HepG2 (cell line): ENCODE results near the gene PRDM15. TPM values are rescaled to one million over a fixed set of nuclear protein-coding genes. Genes with fewer than 3 reads are reported as not detected.

Experiments used
- FOXJ3 ChIP-seq: sonication (generic); formaldehyde crosslinking; IDR thresholded peaks from 2 replicates; pipeline ENCODE4 v1.4.0; 2020; ENCODE audit warnings: missing genetic modification reagents, mild to moderate bottlenecking, borderline replicate concordance
- HOXD1 ChIP-seq: sonication (generic); formaldehyde crosslinking; IDR thresholded peaks from 2 replicates; pipeline ENCODE4 v1.5.0; 2020; ENCODE audit warnings: missing genetic modification reagents
- MEIS2 ChIP-seq: sonication (generic); formaldehyde crosslinking; IDR thresholded peaks from 2 replicates; pipeline ENCODE4 v1.9.0; 2021; ENCODE audit warnings: mild to moderate bottlenecking, missing genetic modification reagents
- PLRG1 ChIP-seq: fragments of 450-650 bp; conservative IDR thresholded peaks from 2 replicates; pipeline ENCODE4 v1.6.1; 2016
- SAP130 ChIP-seq: IDR thresholded peaks from 2 replicates; pipeline ENCODE4 v1.6.1; 2016; ENCODE audit warnings: low read depth
- SIX1 ChIP-seq: sonication (generic); formaldehyde crosslinking; IDR thresholded peaks from 2 replicates; pipeline ENCODE4 v1.4.0; 2020; ENCODE audit warnings: missing genetic modification reagents, borderline replicate concordance
- SKIL ChIP-seq: sonication (generic); formaldehyde crosslinking; IDR thresholded peaks from 2 replicates; pipeline ENCODE4 v1.8.0; 2022; ENCODE audit warnings: missing genetic modification reagents, mild to moderate bottlenecking, moderate library complexity, borderline replicate concordance
- YEATS4 ChIP-seq: sonication (generic); formaldehyde crosslinking; IDR thresholded peaks from 2 replicates; pipeline ENCODE4 v1.4.0; 2020; ENCODE audit warnings: missing genetic modification reagents, borderline replicate concordance
- ZNF136 ChIP-seq: sonication (generic); formaldehyde crosslinking; IDR thresholded peaks from 2 replicates; pipeline ENCODE4 v1.8.1; 2022; ENCODE audit warnings: low read depth, mild to moderate bottlenecking, moderate library complexity, missing genetic modification reagents
- ZNF354B ChIP-seq: sonication (generic); formaldehyde crosslinking; IDR thresholded peaks from 2 replicates; pipeline ENCODE4 v1.8.0; 2022; ENCODE audit warnings: mild to moderate bottlenecking, missing genetic modification reagents
- ZNF773 ChIP-seq: sonication (generic); formaldehyde crosslinking; IDR thresholded peaks from 2 replicates; pipeline ENCODE4 v1.4.0; 2020; ENCODE audit warnings: missing genetic modification reagents, borderline replicate concordance
- ZNF878 ChIP-seq: sonication (generic); formaldehyde crosslinking; IDR thresholded peaks from 2 replicates; pipeline ENCODE4 v1.8.1; 2023; ENCODE audit warnings: mild to moderate bottlenecking, missing genetic modification reagents, moderate library complexity
- polyA plus RNA-seq, 8 experiments: library from polyadenylated mRNA; depleted of rRNA in 3 of 8; stranded (reverse) in 7 of 8; unstranded in 1 of 8; fragments of >200 nt; fragmentation: Illumina TruSeq in 4 of 8; extraction: Trizol in 4 of 8; gene quantifications; 2 replicates each; pipeline versions ENCODE4 v1.2.1 to v1.2.3, GENCODE V29; 2011 to 2016; ENCODE audit warnings: low read depth in 4 of 8, missing spikeins in 1 of 8, mixed read lengths in 1 of 8; ENCODE audit not compliant: insufficient read depth in 1 of 8
- total RNA-seq, 5 experiments: library from RNA; depleted of rRNA; stranded (reverse); fragments of >200 nt; fragmentation: Illumina TruSeq; extraction: Trizol; gene quantifications; 2 replicates each; pipeline ENCODE4 v1.2.3, GENCODE V29; 2016; ENCODE audit warnings: low read depth in 1 of 5
- TF ChIP-seq, protein P1 (sequence below): fragments of 450-650 bp; IDR thresholded peaks from 2 replicates; pipeline ENCODE4 v1.6.1; 2017
- TF ChIP-seq, protein P2 (sequence below): sonication (generic); formaldehyde crosslinking; IDR thresholded peaks from 2 replicates; pipeline ENCODE4 v1.4.0; 2020; ENCODE audit warnings: missing genetic modification reagents
- TF ChIP-seq, protein P3 (sequence below): sonication (generic); formaldehyde crosslinking; IDR thresholded peaks from 2 replicates; pipeline ENCODE4 v1.4.0; 2020; ENCODE audit warnings: mild to moderate bottlenecking, missing genetic modification reagents
- TF ChIP-seq, protein P4 (sequence below): fragments of 450-650 bp; IDR thresholded peaks from 2 replicates; pipeline ENCODE4 v1.6.1; 2017; ENCODE audit warnings: mild to moderate bottlenecking
- TF ChIP-seq, protein P5 (sequence below): sonication (generic); formaldehyde crosslinking; IDR thresholded peaks from 2 replicates; pipeline ENCODE4 v1.8.0; 2022; ENCODE audit warnings: missing genetic modification reagents, mild to moderate bottlenecking, borderline replicate concordance

Gene PRDM15
- total and polyA plus RNA-seq, 2 of the 13 experiments (the other 11 are each of a cell fraction or from before 2014, with no cell fraction given): 4.0 to 6.9 TPM

GRCh38 chr21:41783476-41784180 is 95.5 kb downstream of the PRDM15 start (continued):
- TF ChIP-seq, protein P1, sequence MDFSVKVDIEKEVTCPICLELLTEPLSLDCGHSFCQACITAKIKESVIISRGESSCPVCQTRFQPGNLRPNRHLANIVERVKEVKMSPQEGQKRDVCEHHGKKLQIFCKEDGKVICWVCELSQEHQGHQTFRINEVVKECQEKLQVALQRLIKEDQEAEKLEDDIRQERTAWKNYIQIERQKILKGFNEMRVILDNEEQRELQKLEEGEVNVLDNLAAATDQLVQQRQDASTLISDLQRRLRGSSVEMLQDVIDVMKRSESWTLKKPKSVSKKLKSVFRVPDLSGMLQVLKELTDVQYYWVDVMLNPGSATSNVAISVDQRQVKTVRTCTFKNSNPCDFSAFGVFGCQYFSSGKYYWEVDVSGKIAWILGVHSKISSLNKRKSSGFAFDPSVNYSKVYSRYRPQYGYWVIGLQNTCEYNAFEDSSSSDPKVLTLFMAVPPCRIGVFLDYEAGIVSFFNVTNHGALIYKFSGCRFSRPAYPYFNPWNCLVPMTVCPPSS: no peak
- no peak for TF ChIP-seq ZNF136 (CRISPR knock-in tag)
- TF ChIP-seq MEIS2: 0 out of 2 replicates have a peak, but pooled peaks have one; percentile 25
- no peak for TF ChIP-seq PLRG1
- TF ChIP-seq SAP130 (CRISPR knock-in tag): 0 out of 2 replicates have a peak, but pooled peaks have one; percentile 20
- TF ChIP-seq FOXJ3: no peak
- no peak for TF ChIP-seq ZNF878 (CRISPR knock-in tag)
- no peak for TF ChIP-seq SIX1 (CRISPR knock-in tag)
- TF ChIP-seq YEATS4 (CRISPR knock-in tag): no peak
- TF ChIP-seq HOXD1: no peak
- TF ChIP-seq, protein P2, sequence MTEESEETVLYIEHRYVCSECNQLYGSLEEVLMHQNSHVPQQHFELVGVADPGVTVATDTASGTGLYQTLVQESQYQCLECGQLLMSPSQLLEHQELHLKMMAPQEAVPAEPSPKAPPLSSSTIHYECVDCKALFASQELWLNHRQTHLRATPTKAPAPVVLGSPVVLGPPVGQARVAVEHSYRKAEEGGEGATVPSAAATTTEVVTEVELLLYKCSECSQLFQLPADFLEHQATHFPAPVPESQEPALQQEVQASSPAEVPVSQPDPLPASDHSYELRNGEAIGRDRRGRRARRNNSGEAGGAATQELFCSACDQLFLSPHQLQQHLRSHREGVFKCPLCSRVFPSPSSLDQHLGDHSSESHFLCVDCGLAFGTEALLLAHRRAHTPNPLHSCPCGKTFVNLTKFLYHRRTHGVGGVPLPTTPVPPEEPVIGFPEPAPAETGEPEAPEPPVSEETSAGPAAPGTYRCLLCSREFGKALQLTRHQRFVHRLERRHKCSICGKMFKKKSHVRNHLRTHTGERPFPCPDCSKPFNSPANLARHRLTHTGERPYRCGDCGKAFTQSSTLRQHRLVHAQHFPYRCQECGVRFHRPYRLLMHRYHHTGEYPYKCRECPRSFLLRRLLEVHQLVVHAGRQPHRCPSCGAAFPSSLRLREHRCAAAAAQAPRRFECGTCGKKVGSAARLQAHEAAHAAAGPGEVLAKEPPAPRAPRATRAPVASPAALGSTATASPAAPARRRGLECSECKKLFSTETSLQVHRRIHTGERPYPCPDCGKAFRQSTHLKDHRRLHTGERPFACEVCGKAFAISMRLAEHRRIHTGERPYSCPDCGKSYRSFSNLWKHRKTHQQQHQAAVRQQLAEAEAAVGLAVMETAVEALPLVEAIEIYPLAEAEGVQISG (CRISPR knock-in tag): no peak
- TF ChIP-seq ZNF773: no peak
- TF ChIP-seq, protein P3, sequence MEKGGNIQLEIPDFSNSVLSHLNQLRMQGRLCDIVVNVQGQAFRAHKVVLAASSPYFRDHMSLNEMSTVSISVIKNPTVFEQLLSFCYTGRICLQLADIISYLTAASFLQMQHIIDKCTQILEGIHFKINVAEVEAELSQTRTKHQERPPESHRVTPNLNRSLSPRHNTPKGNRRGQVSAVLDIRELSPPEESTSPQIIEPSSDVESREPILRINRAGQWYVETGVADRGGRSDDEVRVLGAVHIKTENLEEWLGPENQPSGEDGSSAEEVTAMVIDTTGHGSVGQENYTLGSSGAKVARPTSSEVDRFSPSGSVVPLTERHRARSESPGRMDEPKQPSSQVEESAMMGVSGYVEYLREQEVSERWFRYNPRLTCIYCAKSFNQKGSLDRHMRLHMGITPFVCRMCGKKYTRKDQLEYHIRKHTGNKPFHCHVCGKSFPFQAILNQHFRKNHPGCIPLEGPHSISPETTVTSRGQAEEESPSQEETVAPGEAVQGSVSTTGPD (CRISPR knock-in tag): no peak
- TF ChIP-seq, protein P4, sequence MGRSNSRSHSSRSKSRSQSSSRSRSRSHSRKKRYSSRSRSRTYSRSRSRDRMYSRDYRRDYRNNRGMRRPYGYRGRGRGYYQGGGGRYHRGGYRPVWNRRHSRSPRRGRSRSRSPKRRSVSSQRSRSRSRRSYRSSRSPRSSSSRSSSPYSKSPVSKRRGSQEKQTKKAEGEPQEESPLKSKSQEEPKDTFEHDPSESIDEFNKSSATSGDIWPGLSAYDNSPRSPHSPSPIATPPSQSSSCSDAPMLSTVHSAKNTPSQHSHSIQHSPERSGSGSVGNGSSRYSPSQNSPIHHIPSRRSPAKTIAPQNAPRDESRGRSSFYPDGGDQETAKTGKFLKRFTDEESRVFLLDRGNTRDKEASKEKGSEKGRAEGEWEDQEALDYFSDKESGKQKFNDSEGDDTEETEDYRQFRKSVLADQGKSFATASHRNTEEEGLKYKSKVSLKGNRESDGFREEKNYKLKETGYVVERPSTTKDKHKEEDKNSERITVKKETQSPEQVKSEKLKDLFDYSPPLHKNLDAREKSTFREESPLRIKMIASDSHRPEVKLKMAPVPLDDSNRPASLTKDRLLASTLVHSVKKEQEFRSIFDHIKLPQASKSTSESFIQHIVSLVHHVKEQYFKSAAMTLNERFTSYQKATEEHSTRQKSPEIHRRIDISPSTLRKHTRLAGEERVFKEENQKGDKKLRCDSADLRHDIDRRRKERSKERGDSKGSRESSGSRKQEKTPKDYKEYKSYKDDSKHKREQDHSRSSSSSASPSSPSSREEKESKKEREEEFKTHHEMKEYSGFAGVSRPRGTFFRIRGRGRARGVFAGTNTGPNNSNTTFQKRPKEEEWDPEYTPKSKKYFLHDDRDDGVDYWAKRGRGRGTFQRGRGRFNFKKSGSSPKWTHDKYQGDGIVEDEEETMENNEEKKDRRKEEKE: no peak
- TF ChIP-seq, protein P5, sequence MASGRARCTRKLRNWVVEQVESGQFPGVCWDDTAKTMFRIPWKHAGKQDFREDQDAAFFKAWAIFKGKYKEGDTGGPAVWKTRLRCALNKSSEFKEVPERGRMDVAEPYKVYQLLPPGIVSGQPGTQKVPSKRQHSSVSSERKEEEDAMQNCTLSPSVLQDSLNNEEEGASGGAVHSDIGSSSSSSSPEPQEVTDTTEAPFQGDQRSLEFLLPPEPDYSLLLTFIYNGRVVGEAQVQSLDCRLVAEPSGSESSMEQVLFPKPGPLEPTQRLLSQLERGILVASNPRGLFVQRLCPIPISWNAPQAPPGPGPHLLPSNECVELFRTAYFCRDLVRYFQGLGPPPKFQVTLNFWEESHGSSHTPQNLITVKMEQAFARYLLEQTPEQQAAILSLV (CRISPR knock-in tag): no peak
- no peak for TF ChIP-seq ZNF354B
- no peak for TF ChIP-seq SKIL (CRISPR knock-in tag)
